Activated naive CD4-positive, alpha-beta T cell treated with anti-CD3 and anti-CD28 coated beads, Interleukin-2, amount 50 U/mL, for 24 hours (primary cell): ENCODE data around the gene SLC15A1.

Experiments
- H3K27ac Mint-ChIP-seq: one replicate; pipeline ENCODE4 v1.8.0; 2021; ENCODE audit warnings: mild to moderate bottlenecking, mixed read lengths
- H3K27me3 Mint-ChIP-seq: one replicate; pipeline ENCODE4 v1.8.0; 2021; ENCODE audit warnings: mixed read lengths
- H3K36me3 Mint-ChIP-seq: one replicate; pipeline ENCODE4 v1.8.0; 2021; ENCODE audit warnings: mixed read lengths
- H3K4me1 Mint-ChIP-seq: one replicate; pipeline ENCODE4 v1.8.0; 2021; ENCODE audit warnings: mixed read lengths
- H3K4me3 Mint-ChIP-seq: one replicate; pipeline ENCODE4 v1.8.0; 2021; ENCODE audit warnings: mild to moderate bottlenecking, mixed read lengths
- H3K9me3 Mint-ChIP-seq: one replicate; pipeline ENCODE4 v1.8.0; 2021; ENCODE audit warnings: mixed read lengths

The SLC15A1 gene

GRCh38 chr13:98786023-98786422, 33.6 kb upstream of the SLC15A1 start:
- H3K27me3 Mint-ChIP-seq = peaks cover 18% of the 10 kb centered on the region
- no peak overlapping the region for H3K27ac Mint-ChIP-seq
- H3K36me3 Mint-ChIP-seq = no peaks in the 10 kb centered on the region
- peaks cover 4% of the 10 kb centered on the region for H3K9me3 Mint-ChIP-seq
- no peak overlapping the region for H3K4me3 Mint-ChIP-seq
- H3K4me1 Mint-ChIP-seq = no peaks in the 10 kb centered on the region

GRCh38 chr13:98785405-98785804, 32.9 kb upstream of the SLC15A1 start:
- Mint-ChIP-seq H3K27ac (no peak overlapping the region), H3K36me3 (no peaks in the 10 kb centered on the region), H3K9me3 (peaks cover 4% of the 10 kb centered on the region), H3K4me3 (no peak overlapping the region), H3K27me3 (peaks cover 18% of the 10 kb centered on the region), H3K4me1 (no peaks in the 10 kb centered on the region)

GRCh38 chr13:98784666-98785065, 32.2 kb upstream of the SLC15A1 start:
- Mint-ChIP-seq H3K36me3 (no peaks in the 10 kb centered on the region), H3K27me3 (peaks cover 18% of the 10 kb centered on the region), H3K27ac (no peak overlapping the region), H3K9me3 (peaks cover 4% of the 10 kb centered on the region), H3K4me3 (no peak overlapping the region), H3K4me1 (no peaks in the 10 kb centered on the region)

GRCh38 chr13:98783856-98784478, 31.5 kb upstream of the SLC15A1 start:
- H3K4me1 Mint-ChIP-seq = no peaks in the 10 kb centered on the region
- no peak overlapping the region for H3K27ac Mint-ChIP-seq
- H3K36me3 Mint-ChIP-seq = no peaks in the 10 kb centered on the region
- H3K9me3 Mint-ChIP-seq = peaks cover 2% of the 10 kb centered on the region
- peaks cover 13% of the 10 kb centered on the region for H3K27me3 Mint-ChIP-seq
- H3K4me3 Mint-ChIP-seq = no peak overlapping the region

GRCh38 chr13:98782654-98783053, 30.2 kb upstream of the SLC15A1 start:
- Mint-ChIP-seq H3K27me3 (peaks cover 10% of the 10 kb centered on the region), H3K36me3 (no peaks in the 10 kb centered on the region), H3K4me3 (no peak overlapping the region), H3K27ac (no peak overlapping the region), H3K4me1 (no peaks in the 10 kb centered on the region), H3K9me3 (no peaks in the 10 kb centered on the region)

GRCh38 chr13:98781905-98782304, 29.4 kb upstream of the SLC15A1 start:
- Mint-ChIP-seq H3K27ac (no peak overlapping the region), H3K4me1 (no peaks in the 10 kb centered on the region), H3K36me3 (no peaks in the 10 kb centered on the region), H3K4me3 (no peak overlapping the region), H3K9me3 (no peaks in the 10 kb centered on the region), H3K27me3 (peaks cover 6% of the 10 kb centered on the region)

- peaks cover 6% of the 10 kb centered on the region for H3K27me3 Mint-ChIP-seq
- no peaks in the 10 kb centered on the region for H3K4me1 Mint-ChIP-seq
- H3K36me3 Mint-ChIP-seq = no peaks in the 10 kb centered on the region
- no peak overlapping the region for H3K4me3 Mint-ChIP-seq
- H3K27ac Mint-ChIP-seq = no peak overlapping the region
- no peaks in the 10 kb centered on the region for H3K9me3 Mint-ChIP-seq
These were observed 29.0 kb upstream of the SLC15A1 start for GRCh38 chr13:98781470-98781869.

- Mint-ChIP-seq H3K36me3 (no peaks in the 10 kb centered on the region), H3K27ac (no peak overlapping the region), H3K4me3 (no peak overlapping the region), H3K9me3 (no peaks in the 10 kb centered on the region), H3K27me3 (peaks cover 6% of the 10 kb centered on the region), H3K4me1 (no peaks in the 10 kb centered on the region)
These were observed 28.6 kb upstream of the SLC15A1 start for GRCh38 chr13:98781045-98781444.

GRCh38 chr13:98780451-98780850, 28.0 kb upstream of the SLC15A1 start:
- H3K36me3 Mint-ChIP-seq = no peaks in the 10 kb centered on the region
- peaks cover 8% of the 10 kb centered on the region for H3K27me3 Mint-ChIP-seq
- H3K4me1 Mint-ChIP-seq = no peaks in the 10 kb centered on the region
- H3K9me3 Mint-ChIP-seq = no peaks in the 10 kb centered on the region
- H3K4me3 Mint-ChIP-seq = no peak overlapping the region
- H3K27ac Mint-ChIP-seq = no peak overlapping the region

GRCh38 chr13:98779695-98780094, 27.2 kb upstream of the SLC15A1 start:
- H3K27me3 Mint-ChIP-seq = peaks cover 8% of the 10 kb centered on the region
- no peaks in the 10 kb centered on the region for H3K36me3 Mint-ChIP-seq
- no peaks in the 10 kb centered on the region for H3K4me1 Mint-ChIP-seq
- no peak overlapping the region for H3K4me3 Mint-ChIP-seq
- H3K27ac Mint-ChIP-seq = no peak overlapping the region
- no peaks in the 10 kb centered on the region for H3K9me3 Mint-ChIP-seq

GRCh38 chr13:98778749-98779148, 26.3 kb upstream of the SLC15A1 start:
- Mint-ChIP-seq H3K9me3 (no peaks in the 10 kb centered on the region), H3K4me3 (no peak overlapping the region), H3K27ac (no peak overlapping the region), H3K27me3 (peaks cover 8% of the 10 kb centered on the region), H3K4me1 (no peaks in the 10 kb centered on the region), H3K36me3 (no peaks in the 10 kb centered on the region)

- no peak overlapping the region for H3K4me3 Mint-ChIP-seq
- H3K27me3 Mint-ChIP-seq = peaks cover 8% of the 10 kb centered on the region
- no peaks in the 10 kb centered on the region for H3K4me1 Mint-ChIP-seq
- no peak overlapping the region for H3K27ac Mint-ChIP-seq
- H3K9me3 Mint-ChIP-seq = no peaks in the 10 kb centered on the region
- no peaks in the 10 kb centered on the region for H3K36me3 Mint-ChIP-seq
These were observed 24.2 kb upstream of the SLC15A1 start for GRCh38 chr13:98776644-98777043.

- Mint-ChIP-seq H3K36me3 (no peaks in the 10 kb centered on the region), H3K9me3 (no peaks in the 10 kb centered on the region), H3K4me1 (no peaks in the 10 kb centered on the region), H3K4me3 (no peak overlapping the region), H3K27ac (no peak overlapping the region), H3K27me3 (peaks cover 5% of the 10 kb centered on the region)
These were observed 23.5 kb upstream of the SLC15A1 start for GRCh38 chr13:98775844-98776598.

- Mint-ChIP-seq H3K9me3 (no peaks in the 10 kb centered on the region), H3K4me3 (no peak overlapping the region), H3K27ac (no peak overlapping the region), H3K4me1 (no peaks in the 10 kb centered on the region), H3K27me3 (peaks cover 5% of the 10 kb centered on the region), H3K36me3 (no peaks in the 10 kb centered on the region)
These were observed 22.9 kb upstream of the SLC15A1 start for GRCh38 chr13:98775386-98775785.

GRCh38 chr13:98774776-98775175, 22.3 kb upstream of the SLC15A1 start:
- Mint-ChIP-seq H3K27ac (no peak overlapping the region), H3K4me3 (no peak overlapping the region), H3K36me3 (no peaks in the 10 kb centered on the region), H3K27me3 (peaks cover 5% of the 10 kb centered on the region), H3K4me1 (no peaks in the 10 kb centered on the region), H3K9me3 (no peaks in the 10 kb centered on the region)

GRCh38 chr13:98773921-98774320, 21.4 kb upstream of the SLC15A1 start:
- no peaks in the 10 kb centered on the region for H3K4me1 Mint-ChIP-seq
- peaks cover 11% of the 10 kb centered on the region for H3K27me3 Mint-ChIP-seq
- no peak overlapping the region for H3K4me3 Mint-ChIP-seq
- no peaks in the 10 kb centered on the region for H3K9me3 Mint-ChIP-seq
- no peak overlapping the region for H3K27ac Mint-ChIP-seq
- H3K36me3 Mint-ChIP-seq = no peaks in the 10 kb centered on the region
